Measurements from ENCODE around the gene ACSS2. TPM values are rescaled to one million over a fixed set of nuclear protein-coding genes. Genes with fewer than 3 reads are reported as not detected.

Gene ACSS2
- total RNA-seq, 1 donor, result 76.4 TPM

- no peak overlapping the region for H3K27ac ChIP-seq (ENCODE audit: low read depth, low read length)
- no peaks in the 10 kb centered on the region for H3K27me3 ChIP-seq (ENCODE audit: insufficient read depth, low read length)
- peaks cover 52% of the 10 kb centered on the region for H3K36me3 ChIP-seq (ENCODE audit: insufficient read depth, low read length)
- H3K9me3 ChIP-seq (ENCODE audit: low read depth, low read length), result no peaks in the 10 kb centered on the region
- no peaks in the 10 kb centered on the region for H3K79me2 ChIP-seq (ENCODE audit: insufficient read depth, low read length)
- DNase-seq (ENCODE audit: insufficient read length, low spot score, missing footprints), result peak; percentile 26
- H3K4me1 ChIP-seq (ENCODE audit: insufficient read depth, low read length), result peaks cover 11% of the 10 kb centered on the region
- no peak overlapping the region for H2AFZ ChIP-seq (ENCODE audit: low read length)
- no peak overlapping the region for H3K4me3 ChIP-seq (ENCODE audit: insufficient read depth, low read length)
- H4K20me1 ChIP-seq (ENCODE audit: insufficient read depth, low read length), result no peaks in the 10 kb centered on the region
- no peak for TF ChIP-seq CTCF (IDR thresholded peaks at IDR 0.05; ENCODE audit: extremely low read depth, low read depth, low read length)
- H3K4me2 ChIP-seq (ENCODE audit: insufficient read depth, low read length), result no peak overlapping the region
Measured at GRCh38 chr20:34945315-34946077, 69.1 kb downstream of the ACSS2 start.

GRCh38 chr20:34946661-34947060 lies 70.2 kb downstream of the ACSS2 start:
- H3K27me3 ChIP-seq (ENCODE audit: insufficient read depth, low read length), result no peaks in the 10 kb centered on the region
- TF ChIP-seq CTCF (IDR thresholded peaks at IDR 0.05; ENCODE audit: extremely low read depth, low read depth, low read length), result no peak
- no peaks in the 10 kb centered on the region for H3K9me3 ChIP-seq (ENCODE audit: low read depth, low read length)
- peaks cover 8% of the 10 kb centered on the region for H3K4me1 ChIP-seq (ENCODE audit: insufficient read depth, low read length)
- no peak overlapping the region for H3K27ac ChIP-seq (ENCODE audit: low read depth, low read length)
- H3K4me3 ChIP-seq (ENCODE audit: insufficient read depth, low read length), result no peak overlapping the region
- DNase-seq (ENCODE audit: insufficient read length, low spot score, missing footprints), result no peak
- H3K36me3 ChIP-seq (ENCODE audit: insufficient read depth, low read length), result peaks cover 54% of the 10 kb centered on the region
- peaks cover under 1% of the 10 kb centered on the region for H3K79me2 ChIP-seq (ENCODE audit: insufficient read depth, low read length)
- no peak overlapping the region for H2AFZ ChIP-seq (ENCODE audit: low read length)
- no peaks in the 10 kb centered on the region for H4K20me1 ChIP-seq (ENCODE audit: insufficient read depth, low read length)
- no peak overlapping the region for H3K4me2 ChIP-seq (ENCODE audit: insufficient read depth, low read length)

- peaks cover 50% of the 10 kb centered on the region for H3K36me3 ChIP-seq (ENCODE audit: insufficient read depth, low read length)
Measured at GRCh38 chr20:34947336-34947735, 70.9 kb downstream of the ACSS2 start.

More at GRCh38 chr20:34947336-34947735, 70.9 kb downstream of the ACSS2 start:
- TF ChIP-seq CTCF (IDR thresholded peaks at IDR 0.05; ENCODE audit: extremely low read depth, low read depth, low read length), result no peak
- peaks cover 6% of the 10 kb centered on the region for H3K79me2 ChIP-seq (ENCODE audit: insufficient read depth, low read length)
- H2AFZ ChIP-seq (ENCODE audit: low read length), result no peak overlapping the region
- H3K27ac ChIP-seq (ENCODE audit: low read depth, low read length), result no peak overlapping the region
- no peaks in the 10 kb centered on the region for H3K9me3 ChIP-seq (ENCODE audit: low read depth, low read length)
- peaks cover 7% of the 10 kb centered on the region for H3K4me1 ChIP-seq (ENCODE audit: insufficient read depth, low read length)
- H3K4me2 ChIP-seq (ENCODE audit: insufficient read depth, low read length), result no peak overlapping the region
- no peaks in the 10 kb centered on the region for H3K27me3 ChIP-seq (ENCODE audit: insufficient read depth, low read length)
- no peak overlapping the region for H3K4me3 ChIP-seq (ENCODE audit: insufficient read depth, low read length)
- H4K20me1 ChIP-seq (ENCODE audit: insufficient read depth, low read length), result no peaks in the 10 kb centered on the region
- no peak for DNase-seq (ENCODE audit: insufficient read length, low spot score, missing footprints)
